Amniotic stem cell (primary cell): ENCODE measurements around the gene RAB3B.
"Not testable (repeated sequence)": the region's sequence is repeated elsewhere in the genome, so short reads cannot be mapped to it uniquely, and the experiment has no call there.

Source experiments
- DNase-seq: peaks from one replicate; lab custom pipeline; 2025; lab: John Stamatoyannopoulos, UW

Gene RAB3B

GRCh38 chr1:51990478-51990965 lies at the start of gene RAB3B:
TSS of gene RAB3B (minus strand) at chr1:51990700. CDS start at chr1:51977117, 13,583 bp downstream.
- peak; percentile 25 for DNase-seq

GRCh38 chr1:52037909-52038308 lies 47.4 kb upstream of the RAB3B start:
- DNase-seq: no peak

GRCh38 chr1:52037402-52037814 lies 46.9 kb upstream of the RAB3B start:
- DNase-seq: no peak

- DNase-seq: no peak
Measured at GRCh38 chr1:52034050-52034384, 43.5 kb upstream of the RAB3B start.

GRCh38 chr1:52033190-52034049 lies 42.9 kb upstream of the RAB3B start, which contains the start of gene KTI12:
TSS of gene KTI12 (minus strand) at chr1:52033810. CDS start at chr1:52033761, 49 bp downstream.
- DNase-seq: peak; percentile 70

- DNase-seq: no peak
Measured at GRCh38 chr1:52032785-52033131, 42.3 kb upstream of the RAB3B start.

GRCh38 chr1:52032124-52032784 lies 41.8 kb upstream of the RAB3B start:
- no peak for DNase-seq

- DNase-seq: not testable (repeated sequence)
Measured at GRCh38 chr1:52028839-52029238, 38.3 kb upstream of the RAB3B start.

GRCh38 chr1:52028328-52028727 lies 37.8 kb upstream of the RAB3B start:
- DNase-seq: no peak

- DNase-seq: no peak
Measured at GRCh38 chr1:52026278-52026677, 35.8 kb upstream of the RAB3B start.

GRCh38 chr1:52022133-52022532 lies 31.6 kb upstream of the RAB3B start:
- no peak for DNase-seq

- no peak for DNase-seq
Measured at GRCh38 chr1:52008071-52008809, 17.7 kb upstream of the RAB3B start.

GRCh38 chr1:52007215-52008002 lies 16.9 kb upstream of the RAB3B start:
- DNase-seq: no peak

- not testable (repeated sequence) for DNase-seq
Measured at GRCh38 chr1:52006081-52006553, 15.6 kb upstream of the RAB3B start.

GRCh38 chr1:52005548-52005947 lies 15.0 kb upstream of the RAB3B start:
- peak; percentile 41 for DNase-seq

GRCh38 chr1:52003877-52004276 lies 13.4 kb upstream of the RAB3B start:
- DNase-seq: no peak

GRCh38 chr1:52002038-52002917 lies 11.8 kb upstream of the RAB3B start:
- DNase-seq: peak; percentile 82

- DNase-seq: no peak
Measured at GRCh38 chr1:51998701-51999100, 8.2 kb upstream of the RAB3B start.

- no peak for DNase-seq
Measured at GRCh38 chr1:51997974-51998382, 7.5 kb upstream of the RAB3B start.
